Stimulated activated CD4-positive, alpha-beta T cell treated with anti-CD3 and anti-CD28 coated beads, Interleukin-2, amount 100 ng/mL, for 4 hours (primary cell): Measurements from ENCODE around the gene NIBAN1.
"Not testable (repeated sequence)": the region's sequence is repeated elsewhere in the genome, so short reads cannot be mapped to it uniquely, and the experiment has no call there.

Experiments
- DNase-seq: peaks from one replicate; pipeline ENCODE4 v3.0.0-alpha.2; 2020; ENCODE audit warnings: low read depth

Gene NIBAN1

GRCh38 chr1:184974056-184974836 lies at the start of gene NIBAN1:
NIBAN1 (minus strand) TSS chr1:184974508; CDS start chr1:184974356, 152 bp downstream.
- DNase-seq: peak; percentile 32

GRCh38 chr1:185017966-185018365 lies 43.7 kb upstream of the NIBAN1 start:
- DNase-seq: no peak

DNA sequence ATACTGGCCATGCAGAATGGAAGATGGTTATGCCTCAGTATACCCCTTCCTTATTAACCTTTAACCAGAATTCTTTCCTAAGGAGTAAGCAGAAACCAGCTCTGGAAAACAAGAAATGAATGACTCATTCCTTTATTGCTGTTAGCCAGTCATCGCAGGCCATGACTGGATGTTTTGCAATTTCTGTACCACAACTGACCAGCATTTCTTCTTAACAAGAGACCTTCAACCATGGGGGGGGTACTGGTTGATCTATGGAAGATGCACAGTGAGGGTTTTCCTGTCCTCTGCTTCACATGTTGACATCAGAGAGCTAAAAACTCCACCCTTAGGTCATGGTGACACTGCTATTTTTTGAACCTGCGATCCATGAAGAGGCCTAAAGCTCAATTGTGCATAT lies 43.0 kb upstream of the NIBAN1 start:
- no peak for DNase-seq

- DNase-seq: no peak
These were observed 42.6 kb upstream of the NIBAN1 start for GRCh38 chr1:185016880-185017279.

- DNase-seq: no peak
These were observed 41.3 kb upstream of the NIBAN1 start for GRCh38 chr1:185015631-185016030.

- DNase-seq: no peak
These were observed 40.6 kb upstream of the NIBAN1 start for GRCh38 chr1:185014941-185015340.

GRCh38 chr1:185010361-185010760 lies 36.1 kb upstream of the NIBAN1 start:
- DNase-seq: no peak

GRCh38 chr1:185008838-185009237 lies 34.5 kb upstream of the NIBAN1 start:
- DNase-seq: no peak

DNA sequence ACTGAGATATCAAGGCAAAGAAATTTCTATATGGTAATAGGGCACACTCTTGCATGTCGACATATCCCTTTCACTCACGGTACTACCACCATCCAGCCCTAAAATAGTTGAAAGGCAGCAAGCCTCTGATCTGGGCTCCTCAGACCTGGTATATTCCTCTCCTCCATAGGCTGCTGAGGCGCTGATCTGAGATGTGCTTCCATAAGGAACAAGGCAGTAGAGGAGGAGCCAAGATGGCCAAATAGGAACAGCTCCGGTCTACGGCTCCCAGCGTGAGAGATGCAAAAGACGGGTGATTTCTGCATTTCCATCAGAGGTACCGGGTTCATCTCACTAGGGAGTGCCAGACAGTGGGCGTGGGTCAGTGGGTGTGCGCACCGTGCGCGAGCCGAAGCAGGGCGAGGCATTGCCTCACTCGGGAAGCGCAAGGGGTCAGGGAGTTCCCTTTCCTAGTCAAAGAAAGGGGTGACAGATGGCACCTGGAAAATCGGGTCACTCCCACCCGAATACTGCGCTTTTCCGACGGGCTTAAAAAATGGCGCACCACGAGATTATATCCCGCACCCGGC lies 27.1 kb upstream of the NIBAN1 start:
- DNase-seq: not testable (repeated sequence)

DNA sequence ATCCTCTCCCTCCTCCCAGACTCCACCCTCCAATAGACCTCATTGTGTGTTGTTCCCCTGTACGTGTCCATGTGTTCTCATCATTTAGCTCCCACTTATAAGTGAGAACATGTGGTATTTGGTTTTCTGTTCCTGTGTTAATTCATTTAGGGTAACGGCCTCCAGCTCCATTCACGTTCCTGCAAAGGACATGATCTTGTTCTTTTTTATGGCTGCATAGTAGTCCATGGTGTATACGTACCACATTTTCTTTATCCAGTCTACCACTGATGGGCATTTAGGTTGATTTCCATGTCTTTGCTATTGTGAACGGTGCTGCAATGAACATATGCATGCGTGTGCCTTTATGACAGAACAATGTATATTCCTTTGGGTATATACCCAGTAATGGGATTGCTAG lies 25.7 kb upstream of the NIBAN1 start:
- DNase-seq: not testable (repeated sequence)

DNA sequence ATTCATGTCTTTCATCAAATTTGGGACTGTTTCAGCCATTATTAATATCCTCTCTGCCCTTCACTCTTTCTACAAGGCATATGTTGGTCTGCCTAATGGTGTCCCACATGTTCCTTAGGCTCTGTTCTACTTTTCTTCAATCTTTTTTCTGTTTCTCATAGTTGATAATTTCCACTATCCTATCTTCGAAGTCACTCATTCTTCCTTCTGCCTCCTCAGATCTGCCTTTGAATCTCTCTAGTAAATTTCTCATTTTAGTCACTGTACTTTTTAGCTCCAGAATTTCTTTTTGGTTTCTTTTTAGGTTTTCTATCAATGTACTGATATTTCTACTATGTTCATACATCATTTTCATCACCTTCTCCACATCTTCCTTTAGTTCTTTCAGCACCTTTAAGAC lies 20.0 kb upstream of the NIBAN1 start:
- DNase-seq: no peak

GRCh38 chr1:184992271-184992670 lies 18.0 kb upstream of the NIBAN1 start:
- DNase-seq: no peak

DNA sequence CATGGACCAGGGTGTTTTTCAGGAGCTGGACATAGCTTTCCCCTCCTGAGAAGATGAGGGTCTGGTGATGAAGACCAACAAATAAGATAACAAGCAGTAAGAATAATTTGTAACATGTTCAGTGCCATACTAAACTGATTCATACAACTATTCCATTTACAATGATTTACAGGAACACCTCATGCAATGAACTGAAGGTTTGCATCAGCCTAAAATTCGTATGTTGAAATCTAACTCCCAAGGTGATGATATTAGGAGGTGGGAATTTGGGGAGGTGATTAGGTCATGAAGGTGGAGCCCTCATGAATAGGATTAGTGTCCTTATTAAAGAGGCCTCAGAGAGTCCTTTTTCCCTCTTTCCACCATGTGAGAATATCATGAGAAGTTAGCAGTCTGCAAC lies 15.9 kb upstream of the NIBAN1 start:
- DNase-seq: no peak

DNA sequence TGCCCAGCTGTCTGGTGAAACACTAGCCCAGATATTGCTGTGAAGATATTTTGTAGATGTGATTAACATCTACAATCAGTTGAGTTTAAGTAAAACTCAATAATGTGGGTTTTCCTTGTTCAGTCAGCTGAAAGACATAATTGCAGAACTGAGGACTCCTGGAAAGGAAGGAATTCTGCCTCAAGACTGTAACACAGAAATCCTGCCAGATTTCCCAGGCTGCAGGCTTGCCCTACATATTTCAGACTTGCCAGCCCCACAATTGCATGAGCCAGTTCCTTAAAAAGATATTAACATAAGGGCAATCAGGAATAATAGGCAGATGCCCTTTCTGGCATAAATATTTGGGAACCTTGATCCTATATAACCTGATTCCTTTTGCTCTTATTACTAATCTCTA lies 14.2 kb upstream of the NIBAN1 start:
- DNase-seq: no peak

DNA sequence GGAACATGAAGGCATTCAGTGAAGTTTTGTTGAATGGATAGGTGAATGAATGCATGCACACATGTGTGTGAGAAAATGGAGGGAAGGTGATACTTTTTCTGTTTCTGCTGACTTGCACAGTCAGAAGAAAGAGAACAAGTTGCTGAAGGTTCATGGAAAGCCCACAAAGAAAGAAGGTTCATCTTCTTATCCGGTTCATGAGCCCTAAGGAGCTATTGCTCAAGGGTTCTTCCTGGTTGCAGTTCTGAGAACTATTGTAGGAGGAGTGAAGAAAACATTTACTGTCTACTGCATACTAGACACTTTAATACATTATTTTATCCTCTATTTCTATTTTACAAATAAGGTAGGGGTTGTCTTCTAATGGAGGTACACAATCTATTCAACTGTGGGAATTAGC lies 13.4 kb upstream of the NIBAN1 start:
- DNase-seq: no peak

DNA sequence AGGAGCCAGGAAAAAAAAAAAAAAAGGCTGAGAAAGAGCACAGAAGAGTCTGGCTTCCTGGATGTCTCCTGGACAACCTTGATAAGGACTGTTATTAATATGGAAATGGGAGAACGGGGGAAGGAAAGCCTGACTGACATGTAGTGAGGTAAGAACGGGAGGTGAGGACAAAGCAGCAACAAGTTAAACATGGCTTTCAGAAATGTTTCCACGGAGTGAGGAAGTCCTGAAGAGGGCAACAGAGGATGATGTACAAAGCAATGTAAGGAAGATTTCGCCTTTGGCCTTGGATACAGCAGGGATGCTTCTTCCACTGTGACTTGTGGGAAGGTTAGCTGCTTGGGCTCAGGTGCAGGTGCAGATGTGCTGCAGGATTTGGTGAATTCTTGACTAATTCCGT lies 11.9 kb upstream of the NIBAN1 start:
- DNase-seq: no peak

GRCh38 chr1:184982002-184982954 lies 8.0 kb upstream of the NIBAN1 start:
- peak; percentile 60 for DNase-seq

GRCh38 chr1:184980726-184981125 lies 6.4 kb upstream of the NIBAN1 start:
- no peak for DNase-seq

GRCh38 chr1:184975208-184975870 lies 1.0 kb upstream of the NIBAN1 start:
- DNase-seq: no peak

GRCh38 chr1:184974837-184975115 lies 468 bp upstream of the NIBAN1 start:
- DNase-seq: no peak

DNA sequence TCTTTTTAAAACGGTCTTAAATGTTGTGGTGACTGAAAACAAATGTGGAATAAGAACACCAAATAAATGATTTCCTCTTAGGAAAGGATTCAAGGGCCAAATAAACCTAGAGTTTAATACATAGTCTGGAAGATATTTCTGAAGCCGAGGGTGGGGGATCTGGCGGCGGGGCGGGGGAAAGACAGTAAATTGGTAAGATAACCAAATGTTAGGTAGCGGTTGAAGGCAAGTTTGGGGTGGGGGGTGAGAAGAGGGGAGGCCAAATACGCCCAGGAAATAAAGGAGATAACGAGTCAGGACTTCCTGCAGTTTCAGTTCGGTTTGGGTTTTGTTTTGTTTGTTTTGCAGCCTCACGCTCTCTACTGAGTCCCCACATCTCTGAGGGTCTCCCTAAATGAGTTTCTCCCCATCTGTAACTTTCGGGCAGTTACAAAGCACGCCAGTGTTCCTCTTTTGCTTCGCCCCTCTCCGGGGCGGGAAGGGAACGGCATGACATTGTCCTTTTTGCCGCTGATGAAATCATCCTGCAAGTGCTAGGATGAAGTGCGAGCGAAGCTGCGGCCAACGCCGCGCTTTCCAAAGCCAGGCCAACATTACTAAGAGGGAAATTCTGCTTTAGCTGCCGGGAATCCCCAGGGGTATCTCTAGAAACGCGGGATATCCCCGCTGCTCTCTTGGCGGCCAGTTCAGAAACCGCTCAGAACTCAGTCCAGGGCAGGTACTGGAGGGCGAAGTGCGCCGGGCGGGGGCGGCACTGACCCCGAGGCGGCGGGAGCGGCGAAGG lies 844 bp downstream of the NIBAN1 start:
- peak; percentile 16 for DNase-seq
